DMS79 treated with DMSO at 0.1 percent for 48 hours (cell line): ENCODE data around the gene TMEM89.

Experiments
- DNase-seq: peaks from one replicate; lab custom pipeline; 2025; lab: John Stamatoyannopoulos, UW

TMEM89 gene

GRCh38 chr3:48588230-48588629 is 33.3 kb downstream of the TMEM89 start:
- no peak for DNase-seq

- no peak for DNase-seq
These were observed 33.9 kb downstream of the TMEM89 start for GRCh38 chr3:48587686-48588085.

- no peak for DNase-seq
These were observed 36.2 kb downstream of the TMEM89 start for GRCh38 chr3:48585411-48585810.

- no peak for DNase-seq
These were observed 36.7 kb downstream of the TMEM89 start for GRCh38 chr3:48584836-48585235.

GRCh38 chr3:48581621-48582481 is 39.7 kb downstream of the TMEM89 start:
- no peak for DNase-seq

- no peak for DNase-seq
These were observed 44.9 kb downstream of the TMEM89 start for GRCh38 chr3:48576647-48577046.

GRCh38 chr3:48575366-48575765 is 46.2 kb downstream of the TMEM89 start:
- no peak for DNase-seq

- DNase-seq: no peak
These were observed 47.5 kb downstream of the TMEM89 start for GRCh38 chr3:48573973-48574585.

- no peak for DNase-seq
These were observed 49.1 kb downstream of the TMEM89 start for GRCh38 chr3:48572517-48572916.

- no peak for DNase-seq
These were observed 49.6 kb downstream of the TMEM89 start for GRCh38 chr3:48571938-48572337.
